Astrocyte (in vitro differentiated cells and primary cell): Measurements from ENCODE around the gene SYT7. TPM values are rescaled to one million over a fixed set of nuclear protein-coding genes. Genes with fewer than 3 reads are reported as not detected.
"Not testable (repeated sequence)": the region's sequence is repeated elsewhere in the genome, so short reads cannot be mapped to it uniquely, and the experiment has no call there.

Experiments
- DNase-seq: peaks from one replicate; pipeline ENCODE4 v3.0.0-alpha.2; 2010; ENCODE audit warnings: low read depth
- FAIRE-seq: peaks from 2 replicates; lab custom pipeline; 2011; peaks lifted over from hg19 to GRCh38; lab: Jason Lieb, UNC
- H2AFZ ChIP-seq: 2 replicates; pipeline ENCODE4 v1.6.0; 2012; ENCODE audit warnings: low read depth, low read length, inconsistent platforms
- H3K27ac ChIP-seq: 2 replicates; pipeline ENCODE4 v1.5.1; 2011; ENCODE audit warnings: low read depth, low read length, inconsistent platforms
- H3K27me3 ChIP-seq: 2 replicates; pipeline ENCODE4 v1.6.0; 2011; ENCODE audit warnings: low read length, inconsistent platforms; ENCODE audit not compliant: insufficient read depth
- H3K36me3 ChIP-seq: 2 replicates; pipeline ENCODE4 v1.5.1; 2011; ENCODE audit warnings: low read length, inconsistent platforms; ENCODE audit not compliant: insufficient read depth
- H3K4me1 ChIP-seq: 2 replicates; pipeline ENCODE4 v1.5.1; 2011; ENCODE audit warnings: low read length, inconsistent platforms; ENCODE audit not compliant: insufficient read depth
- H3K4me2 ChIP-seq: 2 replicates; pipeline ENCODE4 v1.6.0; 2012; ENCODE audit warnings: low read length, inconsistent platforms
- H3K4me3 ChIP-seq: 2 replicates; pipeline ENCODE4 v1.5.1; 2011; ENCODE audit warnings: low read depth, mild to moderate bottlenecking, low read length, inconsistent platforms; ENCODE audit not compliant: insufficient read depth
- H3K79me2 ChIP-seq: 2 replicates; pipeline ENCODE4 v1.6.0; 2012; ENCODE audit warnings: mild to moderate bottlenecking, low read length, inconsistent platforms; ENCODE audit not compliant: insufficient read depth
- H3K9ac ChIP-seq: 2 replicates; pipeline ENCODE4 v1.6.0; 2012; ENCODE audit warnings: mild to moderate bottlenecking, low read length, inconsistent platforms
- H3K9me3 ChIP-seq: 2 replicates; pipeline ENCODE4 v1.5.1; 2012; ENCODE audit warnings: low read depth, mild to moderate bottlenecking, low read length, inconsistent platforms; ENCODE audit not compliant: insufficient read depth
- H4K20me1 ChIP-seq: 2 replicates; pipeline ENCODE4 v1.6.0; 2012; ENCODE audit warnings: low read length, inconsistent platforms; ENCODE audit not compliant: insufficient read depth
- H3K27ac Mint-ChIP-seq: one replicate; pipeline ENCODE4 v1.8.0; 2021; ENCODE audit warnings: mild to moderate bottlenecking, mixed read lengths; ENCODE audit not compliant: unreplicated experiment
- H3K27me3 Mint-ChIP-seq: one replicate; pipeline ENCODE4 v1.8.0; 2021; ENCODE audit warnings: low read depth, mixed read lengths; ENCODE audit not compliant: unreplicated experiment
- H3K36me3 Mint-ChIP-seq: one replicate; pipeline ENCODE4 v1.8.0; 2021; ENCODE audit warnings: low read depth, mixed read lengths; ENCODE audit not compliant: unreplicated experiment
- H3K4me1 Mint-ChIP-seq: one replicate; pipeline ENCODE4 v1.8.0; 2021; ENCODE audit warnings: low read depth, mixed read lengths; ENCODE audit not compliant: unreplicated experiment
- H3K4me3 Mint-ChIP-seq: one replicate; pipeline ENCODE4 v1.8.0; 2021; ENCODE audit warnings: mild to moderate bottlenecking, moderate library complexity, mixed read lengths; ENCODE audit not compliant: unreplicated experiment
- H3K9me3 Mint-ChIP-seq: one replicate; pipeline ENCODE4 v1.8.0; 2021; ENCODE audit warnings: mild to moderate bottlenecking, mixed read lengths; ENCODE audit not compliant: unreplicated experiment
- CTCF ChIP-seq: IDR thresholded peaks from 2 replicates; pipeline ENCODE4 v1.5.1; 2011; ENCODE audit warnings: low read depth, mild to moderate bottlenecking, inconsistent platforms, low read length, moderate library complexity; ENCODE audit not compliant: insufficient read depth
- EZH2 ChIP-seq: IDR thresholded peaks from 2 replicates; pipeline ENCODE4 v1.6.1; 2012; ENCODE audit warnings: mild to moderate bottlenecking, low read length, inconsistent platforms; ENCODE audit not compliant: insufficient read depth
- total RNA-seq: library from RNA; stranded (reverse); gene quantifications from 2 replicates; pipeline ENCODE4 v1.2.1, GENCODE V29; 2021

The SYT7 gene
- total RNA-seq, 1 donor from 2014 or later = 3.7 TPM

- peaks cover 13% of the 10 kb centered on the region for H3K4me1 Mint-ChIP-seq
- Histone ChIP-seq H3K27me3 (no peaks in the 10 kb centered on the region), H3K79me2 (no peaks in the 10 kb centered on the region), H3K4me2 (peak overlapping the region; percentile 69), H3K27ac (peak overlapping the region; percentile 50), H2AFZ (no peak overlapping the region), H3K4me1 (peaks cover 23% of the 10 kb centered on the region), H3K36me3 (no peaks in the 10 kb centered on the region), H3K9ac (peak overlapping the region; percentile 59), H3K4me3 (no peak overlapping the region), H4K20me1 (no peaks in the 10 kb centered on the region), H3K9me3 (peaks cover 4% of the 10 kb centered on the region)
- H3K27ac Mint-ChIP-seq = no peak overlapping the region
- peaks cover 6% of the 10 kb centered on the region for H3K9me3 Mint-ChIP-seq
- peaks cover 1% of the 10 kb centered on the region for H3K36me3 Mint-ChIP-seq
- FAIRE-seq (no peak), DNase-seq (peak; percentile 76)
- H3K27me3 Mint-ChIP-seq = peaks cover 26% of the 10 kb centered on the region
- TF ChIP-seq EZH2 (no peak), CTCF (no peak)
- no peak overlapping the region for H3K4me3 Mint-ChIP-seq
Measured at GRCh38 chr11:61616434-61616833, 35.6 kb upstream of the SYT7 start.

GRCh38 chr11:61614782-61615181, 33.9 kb upstream of the SYT7 start:
- H3K27me3 Mint-ChIP-seq = peaks cover 25% of the 10 kb centered on the region
- H3K27ac ChIP-seq, H3K4me3 Mint-ChIP-seq, H3K9ac ChIP-seq, H3K36me3 ChIP-seq, H3K27ac Mint-ChIP-seq, H3K27me3 ChIP-seq, H2AFZ ChIP-seq, FAIRE-seq, H4K20me1 ChIP-seq, H3K79me2 ChIP-seq, H3K9me3 ChIP-seq, H3K36me3 Mint-ChIP-seq, H3K9me3 Mint-ChIP-seq: not testable (repeated sequence)
- Histone ChIP-seq H3K4me3 (peak overlapping the region; percentile 32), H3K4me2 (peak overlapping the region; percentile 45), H3K4me1 (peaks cover 23% of the 10 kb centered on the region)
- peaks cover 11% of the 10 kb centered on the region for H3K4me1 Mint-ChIP-seq
- peak; percentile 78 for DNase-seq

GRCh38 chr11:61613870-61614269, 33.0 kb upstream of the SYT7 start:
- H3K4me3 Mint-ChIP-seq = no peak overlapping the region
- Histone ChIP-seq H3K4me2 (peak overlapping the region; percentile 19), H4K20me1 (no peaks in the 10 kb centered on the region), H3K36me3 (no peaks in the 10 kb centered on the region), H3K4me1 (peaks cover 23% of the 10 kb centered on the region), H2AFZ (no peak overlapping the region), H3K9ac (no peak overlapping the region), H3K27me3 (peaks cover 10% of the 10 kb centered on the region), H3K9me3 (peaks cover 4% of the 10 kb centered on the region), H3K4me3 (no peak overlapping the region), H3K79me2 (no peaks in the 10 kb centered on the region), H3K27ac (no peak overlapping the region)
- H3K27ac Mint-ChIP-seq = no peak overlapping the region
- peaks cover 11% of the 10 kb centered on the region for H3K4me1 Mint-ChIP-seq
- FAIRE-seq (no peak), DNase-seq (no peak)
- TF ChIP-seq EZH2 (no peak), CTCF (no peak)
- peaks cover 28% of the 10 kb centered on the region for H3K27me3 Mint-ChIP-seq
- peaks cover 3% of the 10 kb centered on the region for H3K36me3 Mint-ChIP-seq
- peaks cover 6% of the 10 kb centered on the region for H3K9me3 Mint-ChIP-seq
